GM12875 (cell line): ENCODE results near the gene MAGI1.

ENCODE experiments used
- H3K4me3 ChIP-seq: one replicate; pipeline ENCODE4 v1.5.1; 2011; ENCODE audit warnings: low read depth, low read length, control low read depth
- TF ChIP-seq, protein P1 (sequence below): IDR thresholded peaks from 2 replicates; pipeline ENCODE4 v1.5.1; 2011; ENCODE audit warnings: low read depth, mild to moderate bottlenecking, control low read depth, inconsistent platforms, low read length, moderate library complexity, borderline replicate concordance; ENCODE audit not compliant: insufficient read depth

Gene MAGI1

DNA sequence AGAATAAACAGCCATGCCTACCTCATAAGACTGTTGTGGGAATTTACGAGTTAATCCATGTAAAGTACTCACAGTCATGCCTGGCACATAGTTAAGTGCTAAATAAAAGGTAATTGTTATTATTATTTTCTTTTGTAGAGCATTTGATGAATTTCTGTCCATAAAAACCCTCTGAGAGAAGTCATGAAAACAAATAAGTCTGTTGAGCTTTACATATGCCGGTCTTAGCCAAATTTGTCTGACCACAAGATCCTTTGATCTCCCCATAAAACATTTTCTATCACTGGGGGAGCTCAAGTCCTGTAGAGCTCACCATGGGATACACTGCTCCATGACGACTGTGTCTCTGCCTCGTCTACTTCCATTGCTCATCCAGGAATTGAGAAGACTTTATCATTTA is 114.0 kb downstream of the MAGI1 start:
- TF ChIP-seq, protein P1, sequence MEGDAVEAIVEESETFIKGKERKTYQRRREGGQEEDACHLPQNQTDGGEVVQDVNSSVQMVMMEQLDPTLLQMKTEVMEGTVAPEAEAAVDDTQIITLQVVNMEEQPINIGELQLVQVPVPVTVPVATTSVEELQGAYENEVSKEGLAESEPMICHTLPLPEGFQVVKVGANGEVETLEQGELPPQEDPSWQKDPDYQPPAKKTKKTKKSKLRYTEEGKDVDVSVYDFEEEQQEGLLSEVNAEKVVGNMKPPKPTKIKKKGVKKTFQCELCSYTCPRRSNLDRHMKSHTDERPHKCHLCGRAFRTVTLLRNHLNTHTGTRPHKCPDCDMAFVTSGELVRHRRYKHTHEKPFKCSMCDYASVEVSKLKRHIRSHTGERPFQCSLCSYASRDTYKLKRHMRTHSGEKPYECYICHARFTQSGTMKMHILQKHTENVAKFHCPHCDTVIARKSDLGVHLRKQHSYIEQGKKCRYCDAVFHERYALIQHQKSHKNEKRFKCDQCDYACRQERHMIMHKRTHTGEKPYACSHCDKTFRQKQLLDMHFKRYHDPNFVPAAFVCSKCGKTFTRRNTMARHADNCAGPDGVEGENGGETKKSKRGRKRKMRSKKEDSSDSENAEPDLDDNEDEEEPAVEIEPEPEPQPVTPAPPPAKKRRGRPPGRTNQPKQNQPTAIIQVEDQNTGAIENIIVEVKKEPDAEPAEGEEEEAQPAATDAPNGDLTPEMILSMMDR: no peak
- no peak overlapping the region for H3K4me3 ChIP-seq

- TF ChIP-seq, protein P1: no peak
- no peak overlapping the region for H3K4me3 ChIP-seq
These were observed 116.3 kb downstream of the MAGI1 start for GRCh38 chr3:65922441-65922840.

GRCh38 chr3:65919826-65920225 is 118.9 kb downstream of the MAGI1 start:
- TF ChIP-seq, protein P1: no peak
- no peak overlapping the region for H3K4me3 ChIP-seq

- H3K4me3 ChIP-seq: no peak overlapping the region
- TF ChIP-seq, protein P1: no peak
These were observed 123.2 kb downstream of the MAGI1 start for GRCh38 chr3:65915477-65915876.

- TF ChIP-seq, protein P1: no peak
- no peak overlapping the region for H3K4me3 ChIP-seq
These were observed 123.9 kb downstream of the MAGI1 start for GRCh38 chr3:65914740-65915367.

DNA sequence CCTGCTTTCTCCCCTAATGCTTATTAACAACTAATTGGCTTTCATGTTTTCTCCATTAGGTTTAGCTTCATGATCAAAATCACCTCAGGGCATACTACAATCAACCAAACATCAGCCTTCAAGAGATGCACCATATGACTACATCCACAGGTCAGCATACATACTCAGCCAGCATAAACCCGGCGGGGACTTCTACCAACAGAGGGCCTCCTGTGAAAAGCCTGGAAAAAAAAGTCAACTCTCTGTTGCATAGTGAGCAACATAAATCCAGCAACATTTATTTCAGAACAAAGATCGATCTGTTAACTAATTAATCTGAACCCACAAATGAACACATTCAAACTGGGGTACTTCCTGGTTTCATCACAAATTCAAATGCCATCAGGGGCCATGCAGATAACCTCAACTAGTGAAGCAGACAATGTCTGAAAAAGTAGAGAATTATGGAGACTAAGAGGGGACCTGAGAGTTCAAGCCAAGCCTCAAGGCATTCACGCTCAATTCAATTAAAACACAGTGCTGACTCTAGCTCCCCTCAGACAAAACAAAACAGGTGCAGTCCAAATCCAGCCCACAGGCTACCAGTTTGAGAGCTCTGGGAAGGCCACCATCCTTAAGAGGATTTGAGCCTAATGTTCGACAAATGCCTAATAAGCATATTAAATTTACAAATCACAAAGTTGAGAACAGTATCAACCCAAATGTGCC is 124.5 kb downstream of the MAGI1 start:
- H3K4me3 ChIP-seq: no peak overlapping the region
- TF ChIP-seq, protein P1: no peak

DNA sequence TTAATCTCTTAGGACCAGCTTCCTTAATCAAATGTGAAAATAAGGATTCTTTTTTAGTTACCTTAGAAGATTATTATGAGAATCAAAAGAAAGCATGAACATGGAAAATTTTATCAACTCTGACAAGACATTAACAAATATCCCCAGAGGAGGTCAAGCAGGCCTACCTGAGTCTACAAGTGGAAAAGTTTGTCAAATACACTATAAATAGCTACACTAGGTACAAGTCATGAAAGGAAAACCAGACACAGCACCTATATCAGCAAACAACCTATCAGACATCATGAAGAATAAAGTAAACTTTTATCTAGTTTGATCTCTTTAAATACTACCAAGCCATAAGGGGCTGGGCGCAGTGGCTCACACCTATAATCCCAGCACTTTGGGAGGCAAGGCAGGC is 126.1 kb downstream of the MAGI1 start:
- TF ChIP-seq, protein P1: no peak
- H3K4me3 ChIP-seq: no peak overlapping the region
